IPS-18c (cell line): Measurements from ENCODE around the gene CDKL2.
A peak's percentile ranks its signal among the peaks of the same experiment; 100 is the strongest.

Experiments
- H3K4me3 ChIP-seq: 2 replicates; pipeline ENCODE4 v1.7.0; 2013; ENCODE audit warnings: low read depth, mild to moderate bottlenecking, low read length, moderate library complexity; ENCODE audit not compliant: insufficient read depth
- H3K9me3 ChIP-seq: one replicate; pipeline ENCODE4 v1.6.1; 2013; ENCODE audit warnings: mild to moderate bottlenecking, low read length, moderate library complexity; ENCODE audit not compliant: control insufficient read depth, insufficient read depth

Gene CDKL2

DNA sequence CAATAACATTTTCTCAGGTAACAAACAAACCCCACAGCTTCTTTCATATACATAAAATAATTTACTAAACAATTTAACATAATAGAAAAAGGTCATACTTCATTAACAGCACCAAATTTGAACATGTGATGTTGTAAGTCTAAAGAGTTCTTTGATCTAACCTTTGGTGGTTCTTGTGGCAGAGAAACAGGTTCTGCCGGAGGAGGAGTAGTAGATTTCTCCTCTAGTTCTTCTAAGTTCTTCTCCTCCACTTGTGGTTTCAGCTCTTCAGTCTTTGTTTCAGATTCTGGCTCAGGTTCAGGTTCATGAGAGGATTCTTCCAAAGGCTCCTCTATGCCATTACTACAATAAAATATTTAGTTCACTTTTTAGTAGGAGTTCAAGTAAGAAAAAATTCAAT, 24.6 kb upstream of the CDKL2 start:
- Histone ChIP-seq H3K9me3 (no peaks in the 10 kb centered on the region), H3K4me3 (no peak overlapping the region)

GRCh38 chr4:75653845-75654503, 23.6 kb upstream of the CDKL2 start:
- H3K4me3 ChIP-seq, result no peak overlapping the region

DNA sequence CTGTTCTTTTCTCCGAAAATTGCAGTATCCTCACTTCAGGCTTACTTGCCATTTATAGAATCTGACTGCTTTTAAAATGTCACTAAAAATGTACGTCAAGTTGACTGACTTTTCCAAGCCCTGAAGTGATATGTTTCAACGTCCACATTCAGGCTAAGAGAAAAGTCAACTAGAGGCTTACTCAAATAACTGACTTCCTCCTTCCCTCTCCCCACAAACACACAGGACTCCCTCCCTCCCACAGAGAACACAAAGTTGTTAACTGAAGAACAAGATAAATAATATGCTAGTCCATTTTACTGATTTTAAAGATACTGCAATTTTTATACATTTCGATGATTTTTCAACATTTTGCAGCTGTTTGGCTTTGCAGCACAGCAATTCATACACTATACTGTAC, 13.8 kb upstream of the CDKL2 start:
- Histone ChIP-seq H3K4me3 (no peak overlapping the region), H3K9me3 (no peaks in the 10 kb centered on the region)

More at GRCh38 chr4:75653845-75654503, 23.6 kb upstream of the CDKL2 start:
- H3K9me3 ChIP-seq, result no peaks in the 10 kb centered on the region

GRCh38 chr4:75643651-75644050, 13.3 kb upstream of the CDKL2 start:
- H3K4me3 ChIP-seq, result no peak overlapping the region
- no peaks in the 10 kb centered on the region for H3K9me3 ChIP-seq

DNA sequence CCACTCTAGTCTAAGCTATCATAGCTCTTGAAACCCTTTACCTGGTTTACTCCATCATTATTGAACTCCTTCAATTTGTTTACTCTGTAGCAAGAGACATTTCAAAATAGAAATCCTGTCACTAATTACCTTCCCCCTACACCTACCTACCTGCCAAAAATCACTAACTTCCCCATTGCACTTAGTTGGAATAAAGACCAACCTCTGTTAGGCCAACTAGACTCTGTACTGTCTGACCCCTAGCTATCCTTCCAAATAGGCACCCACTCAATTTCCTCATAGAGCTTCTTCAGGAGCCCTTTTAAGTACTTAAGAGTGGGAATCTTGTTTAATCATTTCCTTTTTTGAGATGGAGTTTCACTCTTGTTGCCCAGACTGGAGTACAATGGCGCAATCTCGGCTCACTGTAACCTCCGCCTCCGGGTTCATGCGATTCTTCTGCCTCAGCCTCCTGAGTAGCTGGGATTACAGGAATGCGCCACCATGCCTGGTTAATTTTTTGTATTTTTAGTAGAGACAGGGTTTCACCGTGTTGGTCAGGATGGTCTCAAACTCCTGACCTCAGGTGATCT, 8.9 kb upstream of the CDKL2 start:
- H3K9me3 ChIP-seq, result no peaks in the 10 kb centered on the region
- no peak overlapping the region for H3K4me3 ChIP-seq

DNA sequence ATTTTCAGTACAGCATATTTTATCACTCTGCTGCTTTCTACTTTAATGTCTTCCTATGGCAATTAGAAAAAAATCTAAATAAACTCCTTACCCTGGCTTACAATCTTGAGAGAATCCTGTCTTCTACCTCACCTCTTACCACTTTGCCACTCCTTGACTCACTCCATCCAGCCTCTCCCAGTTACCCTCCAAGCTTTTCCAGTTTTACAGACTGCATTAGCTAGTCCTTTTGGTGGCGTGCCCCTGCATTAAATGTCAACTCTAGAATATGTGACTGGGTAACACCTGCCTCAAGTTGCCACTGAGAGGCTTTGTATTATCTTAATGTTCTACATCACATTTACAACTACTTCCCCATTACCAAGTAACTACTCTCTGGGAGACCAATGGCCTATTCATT, 7.5 kb upstream of the CDKL2 start:
- Histone ChIP-seq H3K4me3 (no peak overlapping the region), H3K9me3 (no peaks in the 10 kb centered on the region)

DNA sequence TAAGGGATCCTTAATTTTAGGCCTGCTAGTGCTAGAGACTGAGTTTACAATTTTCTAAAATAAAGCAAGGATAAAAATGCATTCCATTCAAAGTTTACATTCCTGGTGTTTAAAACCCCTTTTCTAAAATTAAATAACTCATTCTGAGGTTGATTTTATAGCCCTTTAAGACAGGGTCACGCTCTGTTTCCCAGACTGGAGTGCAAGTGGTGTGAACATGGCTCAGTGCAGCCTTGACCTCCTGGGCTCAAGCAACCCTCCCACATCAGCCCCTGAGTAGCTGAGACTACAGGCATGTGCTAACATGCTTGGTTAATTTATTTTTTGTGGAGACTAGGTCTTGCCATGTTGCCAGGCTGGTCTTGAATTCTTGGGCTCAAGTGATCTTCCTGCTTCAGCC, 6.8 kb upstream of the CDKL2 start:
- Histone ChIP-seq H3K4me3 (no peak overlapping the region), H3K9me3 (no peaks in the 10 kb centered on the region)

DNA sequence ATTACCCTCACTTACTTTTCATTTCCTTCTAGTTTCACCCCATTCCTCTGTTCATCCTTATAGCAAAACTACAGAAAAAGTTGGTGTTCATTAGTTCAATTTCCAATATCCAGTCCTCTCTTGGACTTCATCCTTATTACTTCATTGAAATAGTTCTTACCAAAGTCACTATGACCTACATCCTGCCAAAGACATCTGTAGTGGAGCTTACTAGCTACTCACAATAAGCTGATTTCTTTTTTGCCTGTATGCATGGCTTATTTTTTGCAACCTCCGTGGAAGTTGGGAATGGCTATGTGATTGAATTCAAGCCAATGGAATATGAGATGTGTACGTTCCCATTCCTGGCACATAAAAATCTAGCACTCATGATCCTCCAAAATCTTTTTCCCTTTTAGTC, 4.6 kb upstream of the CDKL2 start:
- Histone ChIP-seq H3K9me3 (no peaks in the 10 kb centered on the region), H3K4me3 (no peak overlapping the region)

- Histone ChIP-seq H3K4me3 (no peak overlapping the region), H3K9me3 (no peaks in the 10 kb centered on the region)
These were observed 4.0 kb upstream of the CDKL2 start for GRCh38 chr4:75634281-75634680.

DNA sequence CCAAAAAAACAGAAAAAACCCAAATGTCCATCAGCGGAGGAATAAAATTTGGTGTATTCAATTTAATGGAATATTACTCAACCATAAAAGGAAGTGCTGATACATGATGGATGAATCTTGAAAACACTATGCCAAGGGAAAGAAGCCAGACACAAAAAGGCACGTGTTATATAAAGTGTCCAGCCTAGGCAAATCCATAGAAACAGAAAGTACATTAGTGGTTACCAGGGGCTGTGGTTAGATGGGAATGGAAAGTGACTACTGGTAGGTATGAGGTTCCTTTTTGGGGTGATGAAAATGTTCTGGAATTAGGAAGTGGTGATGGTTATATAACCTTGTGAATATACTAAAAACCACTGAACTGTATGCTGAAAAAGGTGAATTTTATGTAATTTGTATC, 3.5 kb upstream of the CDKL2 start:
- H3K4me3 ChIP-seq, result no peak overlapping the region
- H3K9me3 ChIP-seq, result no peaks in the 10 kb centered on the region

DNA sequence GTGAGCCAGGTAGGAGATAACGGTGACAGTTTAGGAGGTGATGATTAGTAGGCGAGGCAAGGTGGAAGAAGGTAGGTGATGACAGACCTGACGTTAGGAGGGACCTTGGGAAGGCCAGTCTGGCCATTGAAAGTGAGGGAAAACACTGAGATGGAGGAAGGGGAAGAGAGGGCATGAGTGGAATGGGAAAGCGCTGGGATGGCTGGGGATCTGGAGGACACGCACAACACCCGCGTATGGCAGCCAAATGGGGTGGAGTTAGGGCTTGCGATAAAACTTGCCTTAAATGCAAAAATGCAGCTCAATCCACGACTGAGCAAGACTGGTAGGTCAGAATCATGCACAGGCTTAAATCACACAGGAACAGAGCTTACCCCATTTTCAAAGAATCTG, 605 bp upstream of the CDKL2 start:
- H3K9me3 ChIP-seq, result no peaks in the 10 kb centered on the region
- H3K4me3 ChIP-seq, result peak overlapping the region; percentile 68

DNA sequence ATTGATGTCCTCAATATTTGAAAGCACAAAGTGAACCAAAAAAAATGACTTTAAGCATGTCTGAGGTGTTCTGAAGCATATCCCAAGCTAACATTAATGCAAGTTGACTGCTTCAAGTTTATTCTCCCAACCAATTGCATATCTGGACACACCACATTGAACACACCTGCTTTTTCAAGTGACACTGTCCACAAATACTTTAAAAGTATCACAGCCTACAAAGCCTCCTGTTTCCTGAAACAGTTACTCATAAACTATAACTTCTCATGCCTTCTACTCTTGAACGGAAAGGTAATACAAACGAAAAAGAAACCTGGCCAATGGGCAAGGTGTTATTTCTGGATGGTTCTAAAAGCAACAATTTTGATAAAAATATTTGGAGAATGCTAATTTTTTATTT, 1.1 kb downstream of the CDKL2 start:
- no peak overlapping the region for H3K4me3 ChIP-seq
- H3K9me3 ChIP-seq, result no peaks in the 10 kb centered on the region

DNA sequence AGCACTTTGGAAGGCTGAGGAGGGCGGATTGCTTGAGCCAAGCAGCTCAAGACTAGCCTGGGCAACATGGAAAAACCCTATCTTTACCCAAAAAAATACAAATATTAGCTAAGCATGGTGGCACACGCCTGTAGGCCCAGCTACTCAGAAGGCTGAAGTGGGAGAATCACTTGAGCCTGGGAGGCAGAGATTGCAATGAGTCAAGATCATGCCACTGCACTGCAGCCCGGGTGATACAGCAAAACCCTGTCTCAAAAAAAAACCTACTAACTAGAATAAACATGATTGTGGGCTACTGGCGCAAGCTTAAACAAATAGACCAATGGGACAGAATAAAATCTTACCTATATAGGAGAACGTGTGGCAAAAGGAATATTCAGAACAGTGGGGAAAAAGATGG, 7.3 kb downstream of the CDKL2 start:
- Histone ChIP-seq H3K9me3 (no peaks in the 10 kb centered on the region), H3K4me3 (no peak overlapping the region)

GRCh38 chr4:75621715-75622114, 8.6 kb downstream of the CDKL2 start:
- H3K9me3 ChIP-seq, result no peaks in the 10 kb centered on the region
- no peak overlapping the region for H3K4me3 ChIP-seq

GRCh38 chr4:75612306-75612705, 18.0 kb downstream of the CDKL2 start:
- H3K9me3 ChIP-seq, result no peaks in the 10 kb centered on the region
- H3K4me3 ChIP-seq, result no peak overlapping the region

DNA sequence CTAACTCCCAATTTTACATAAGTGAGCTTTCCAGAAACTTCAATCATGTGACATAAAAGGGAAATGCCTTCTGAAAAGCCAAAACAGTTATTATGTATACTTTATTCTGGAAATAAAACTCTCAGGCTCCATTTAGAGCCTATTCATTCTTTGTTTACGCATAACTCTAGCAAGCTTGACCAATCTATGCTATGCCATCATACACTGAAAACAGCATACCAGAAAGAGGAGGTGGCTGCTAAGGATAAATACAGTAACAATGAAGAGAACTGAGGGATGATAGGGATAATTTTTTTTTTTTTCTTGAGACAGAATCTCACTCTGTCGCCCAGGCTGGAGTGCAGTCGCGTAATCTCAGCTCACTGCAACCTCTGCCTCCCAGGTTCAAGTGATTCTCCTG, 24.4 kb downstream of the CDKL2 start:
- Histone ChIP-seq H3K9me3 (no peaks in the 10 kb centered on the region), H3K4me3 (no peak overlapping the region)

- Histone ChIP-seq H3K4me3 (no peak overlapping the region), H3K9me3 (no peaks in the 10 kb centered on the region)
These were observed 30.7 kb downstream of the CDKL2 start for GRCh38 chr4:75599647-75600046.

DNA sequence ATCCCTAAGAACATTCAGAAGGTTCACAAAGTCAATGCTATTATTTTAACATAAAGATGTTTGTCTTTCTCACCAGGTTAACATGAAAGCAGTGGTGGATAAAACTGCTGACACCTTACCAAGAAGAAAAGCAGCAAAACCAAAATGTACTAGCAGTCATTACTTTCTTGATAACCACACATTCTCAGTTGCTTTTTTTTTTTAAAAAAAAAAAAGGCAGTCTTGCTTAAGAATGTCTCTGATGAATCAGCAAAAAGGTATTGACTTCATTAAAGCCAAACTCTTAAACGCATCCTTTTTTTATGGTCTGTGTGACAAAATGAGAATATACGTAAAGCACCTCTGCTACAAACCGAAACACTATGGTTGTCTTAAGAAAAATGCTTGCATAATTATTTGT, 31.9 kb downstream of the CDKL2 start:
- H3K4me3 ChIP-seq, result no peak overlapping the region
- H3K9me3 ChIP-seq, result no peaks in the 10 kb centered on the region

DNA sequence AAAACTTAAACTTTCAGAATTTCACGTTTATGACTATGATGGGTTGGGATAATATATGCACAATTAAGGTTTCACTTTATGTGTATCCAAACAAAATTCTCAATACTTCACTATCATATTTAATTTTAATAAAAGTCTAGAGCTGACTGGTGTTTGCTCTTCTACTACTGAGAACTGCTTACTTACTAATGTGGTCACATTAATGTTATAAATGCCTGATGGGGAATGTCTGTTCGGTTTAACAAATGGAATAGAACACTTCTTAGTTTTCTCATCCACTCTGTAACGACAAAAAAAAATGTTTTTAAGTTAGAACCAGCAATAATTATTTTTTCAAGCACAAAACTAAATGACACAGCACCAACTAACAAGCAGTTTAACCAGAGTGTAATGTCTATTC, 34.3 kb downstream of the CDKL2 start:
- H3K4me3 ChIP-seq, result no peak overlapping the region

More for the DNA sequence above, 34.3 kb downstream of the CDKL2 start:
- H3K9me3 ChIP-seq, result no peaks in the 10 kb centered on the region
